Erythroblast (primary cell): ENCODE results near the gene SYNRG.

ENCODE experiments used
- GATA1 ChIP-seq: IDR thresholded peaks from 2 replicates; pipeline ENCODE4 v1.6.1; 2011; ENCODE audit warnings: low read depth, mild to moderate bottlenecking, control low read depth, low read length, moderate library complexity
- POLR2A ChIP-seq: IDR thresholded peaks from 2 replicates; pipeline ENCODE4 v1.6.1; 2011; ENCODE audit warnings: mild to moderate bottlenecking, low read length

DNA sequence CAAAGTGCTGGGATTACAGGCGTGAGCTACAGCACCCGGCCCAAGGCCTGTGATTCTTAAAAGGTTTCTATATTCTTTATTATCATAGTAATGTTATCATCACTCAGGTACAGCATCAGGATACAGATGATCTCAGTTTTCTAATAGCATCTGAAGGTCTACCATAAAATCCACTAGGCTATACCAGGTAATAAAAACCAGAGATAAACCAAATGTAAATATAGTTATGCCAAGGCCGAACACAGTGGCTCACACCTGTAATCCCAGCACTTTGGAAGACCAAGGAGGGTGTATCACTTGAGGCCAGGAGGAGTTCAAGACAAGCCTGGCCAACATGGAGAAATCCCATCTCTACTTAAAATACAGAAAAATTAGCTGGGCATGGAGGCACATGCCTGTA, 53.8 kb downstream of the SYNRG start:
- TF ChIP-seq POLR2A (no peak), GATA1 (no peak)
